ENCODE results near the gene ZFP69B.
"Not testable (repeated sequence)": the region's sequence is repeated elsewhere in the genome, so short reads cannot be mapped to it uniquely, and the experiment has no call there.

Gene ZFP69B

DNA sequence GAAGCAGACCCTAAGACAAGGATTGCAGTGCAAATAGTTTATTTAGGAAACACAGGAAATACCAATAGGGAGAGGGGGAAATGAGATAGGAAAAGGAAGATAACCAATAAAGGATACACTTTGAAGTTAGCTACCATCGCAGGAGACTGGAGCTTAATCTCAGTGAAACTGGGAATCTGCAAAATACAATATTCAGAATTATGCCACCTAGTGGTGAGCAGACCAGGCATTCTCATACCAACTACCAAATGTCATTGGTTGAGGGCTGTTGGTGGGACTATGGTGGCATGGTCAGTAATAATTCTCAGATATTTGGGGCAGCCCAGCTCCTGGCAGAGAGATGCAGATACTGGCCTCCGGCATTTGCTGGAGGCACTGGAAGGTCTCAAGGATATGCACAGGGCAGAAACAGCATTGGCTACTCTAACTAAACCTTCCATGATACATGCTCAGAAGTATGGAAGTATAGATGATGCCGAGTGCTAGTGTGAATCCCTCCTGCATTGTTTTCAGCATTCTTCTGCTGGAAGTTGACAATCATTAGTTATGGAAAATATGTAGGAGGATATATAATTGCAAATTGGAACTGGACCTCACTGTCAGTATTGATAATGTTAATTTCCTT lies 11.8 kb upstream of the ZFP69B start:
- no peak for DNase-seq

DNA sequence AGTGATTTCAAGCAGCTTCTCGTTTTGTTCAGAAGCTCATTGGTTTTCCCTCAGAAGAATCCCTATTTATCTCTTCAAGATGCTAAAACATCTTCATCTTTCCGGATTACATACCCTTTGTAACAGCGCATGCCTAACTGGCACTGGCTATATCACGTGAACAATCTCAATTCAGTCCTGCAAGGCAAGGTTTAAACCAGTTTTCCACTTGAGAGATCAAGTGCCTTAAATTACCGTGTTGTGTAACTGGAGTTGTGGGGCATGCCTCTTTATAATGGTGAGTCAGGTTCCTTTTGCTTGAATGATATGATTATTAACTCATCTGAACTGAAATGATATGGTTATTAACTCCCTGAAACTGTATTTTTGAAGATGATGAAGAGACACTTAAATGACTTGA lies 11.0 kb upstream of the ZFP69B start:
- no peak for DNase-seq

DNA sequence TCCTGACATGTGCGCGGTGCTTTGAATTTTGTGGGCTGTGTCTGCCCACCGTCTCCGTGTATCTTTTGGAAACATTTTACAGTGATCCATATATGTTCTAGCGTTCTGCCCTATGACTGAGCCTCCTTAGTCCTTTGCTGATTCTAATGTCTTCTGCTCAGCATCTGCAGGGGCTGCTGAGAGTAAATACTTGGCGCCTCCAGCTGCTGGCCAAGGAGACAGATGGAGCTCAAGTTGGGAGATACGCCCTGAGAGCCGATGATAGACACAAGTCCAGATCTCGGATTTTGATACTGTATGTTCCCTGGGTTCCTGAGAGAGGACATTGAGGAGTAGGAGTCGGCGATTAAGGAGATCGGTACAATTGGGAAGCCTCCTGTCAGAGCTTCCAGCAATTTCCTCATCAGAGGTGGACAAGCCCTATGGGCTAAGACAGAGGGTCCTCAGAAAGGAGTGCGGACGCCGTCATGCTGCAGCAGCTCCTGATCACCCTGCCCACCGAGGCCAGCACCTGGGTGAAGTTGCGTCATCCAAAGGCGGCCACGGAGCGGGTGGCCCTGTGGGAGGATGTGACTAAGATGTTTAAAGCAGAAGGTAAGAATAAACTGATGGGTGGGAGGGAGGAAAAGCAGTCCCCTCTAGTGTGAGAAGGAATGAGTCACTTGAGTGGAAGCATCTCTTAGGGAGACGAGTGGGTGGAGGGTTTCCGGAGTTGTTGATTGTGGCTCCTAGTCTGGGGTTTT lies 390 bp downstream of the ZFP69B start:
- DNase-seq = no peak

DNA sequence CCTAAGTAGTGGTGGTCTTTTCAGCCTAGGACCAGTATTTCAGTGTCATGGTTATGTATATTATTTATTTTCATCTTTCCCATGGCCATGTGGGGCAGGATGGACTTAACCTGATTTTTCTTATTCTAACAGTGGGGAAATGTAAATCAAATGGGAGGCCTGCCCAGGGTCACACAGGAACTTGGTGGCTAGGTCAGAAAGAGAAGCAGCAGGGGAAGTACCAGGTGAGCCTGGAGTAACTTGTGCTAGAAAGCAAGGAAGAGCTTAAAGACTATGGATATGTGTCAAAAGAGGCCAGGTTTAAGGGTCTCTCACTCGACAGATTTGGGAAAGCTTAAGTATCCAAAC lies 936 bp downstream of the ZFP69B start:
- DNase-seq = no peak

DNA sequence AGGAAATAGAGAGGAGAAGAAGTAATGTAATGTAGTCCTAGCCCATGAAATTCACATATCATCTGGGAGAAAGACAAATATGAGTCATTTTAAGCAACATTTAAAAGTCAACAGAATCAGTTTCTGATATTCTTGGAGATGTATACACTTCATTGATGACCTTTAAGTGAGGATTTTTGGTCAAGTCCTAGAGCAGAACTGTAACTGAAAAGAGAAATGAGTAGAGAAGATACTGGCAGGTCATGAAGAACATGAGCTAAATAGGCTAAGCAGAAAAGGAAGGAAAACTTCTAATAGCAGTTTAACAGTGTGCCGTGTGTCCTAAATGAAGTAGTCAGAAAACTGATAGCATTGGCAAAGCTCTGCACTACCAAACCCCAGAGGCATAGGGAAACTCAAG lies 4.6 kb downstream of the ZFP69B start:
- DNase-seq = no peak

DNA sequence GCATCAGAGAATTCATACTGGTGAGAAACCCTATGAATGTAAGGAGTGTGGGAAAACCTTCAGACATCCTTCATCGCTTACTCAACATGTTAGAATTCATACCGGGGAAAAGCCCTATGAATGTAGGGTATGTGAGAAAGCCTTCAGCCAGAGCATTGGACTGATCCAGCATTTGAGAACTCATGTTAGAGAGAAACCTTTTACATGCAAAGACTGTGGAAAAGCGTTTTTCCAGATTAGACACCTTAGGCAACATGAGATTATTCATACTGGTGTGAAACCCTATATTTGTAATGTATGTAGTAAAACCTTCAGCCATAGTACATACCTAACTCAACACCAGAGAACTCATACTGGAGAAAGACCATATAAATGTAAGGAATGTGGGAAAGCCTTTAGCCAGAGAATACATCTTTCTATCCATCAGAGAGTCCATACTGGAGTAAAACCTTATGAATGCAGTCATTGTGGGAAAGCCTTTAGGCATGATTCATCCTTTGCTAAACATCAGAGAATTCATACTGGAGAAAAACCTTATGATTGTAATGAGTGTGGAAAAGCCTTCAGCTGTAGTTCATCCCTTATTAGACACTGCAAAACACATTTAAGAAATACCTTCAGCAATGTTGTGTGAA lies 12.8 kb downstream of the ZFP69B start:
- DNase-seq = no peak

DNA sequence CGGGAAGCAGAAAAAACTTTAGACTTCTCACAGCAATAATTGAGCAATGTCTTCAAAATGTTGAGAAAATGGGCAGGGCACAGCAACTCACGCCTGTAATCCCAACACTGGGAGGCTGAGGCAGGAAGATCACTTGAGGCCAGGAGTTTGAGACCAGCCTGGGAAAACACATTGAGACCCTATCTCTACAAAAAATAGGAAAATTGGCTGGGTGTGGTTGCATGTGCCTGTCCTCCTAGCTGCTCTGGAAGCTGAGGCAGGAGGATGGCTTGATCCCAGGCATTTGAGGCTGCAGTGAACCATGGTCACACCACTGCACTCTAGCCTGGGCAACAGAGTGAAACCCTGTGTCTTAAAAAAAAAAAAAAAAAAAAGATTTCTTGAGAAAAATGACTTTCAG lies 19.1 kb downstream of the ZFP69B start:
- DNase-seq = no peak

DNA sequence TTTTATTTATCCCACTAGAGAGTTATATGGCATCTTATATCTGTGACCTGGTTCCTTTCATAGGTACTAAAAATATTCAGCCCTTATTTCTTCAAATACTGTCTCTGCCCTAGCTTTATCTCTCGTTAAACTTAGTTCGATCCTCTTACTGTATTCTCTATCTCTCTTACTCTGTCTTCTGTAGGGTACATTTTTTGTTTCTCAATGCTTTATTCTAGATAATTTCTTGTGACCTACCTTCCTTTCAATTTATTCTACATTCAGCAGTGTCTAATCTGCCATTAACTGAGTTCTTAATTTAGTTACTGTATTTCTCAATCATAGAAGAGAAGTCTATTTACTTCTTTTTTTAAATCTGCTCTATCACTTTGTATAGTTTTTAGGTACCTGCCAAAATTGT lies 25.0 kb downstream of the ZFP69B start:
- no peak for DNase-seq

DNA sequence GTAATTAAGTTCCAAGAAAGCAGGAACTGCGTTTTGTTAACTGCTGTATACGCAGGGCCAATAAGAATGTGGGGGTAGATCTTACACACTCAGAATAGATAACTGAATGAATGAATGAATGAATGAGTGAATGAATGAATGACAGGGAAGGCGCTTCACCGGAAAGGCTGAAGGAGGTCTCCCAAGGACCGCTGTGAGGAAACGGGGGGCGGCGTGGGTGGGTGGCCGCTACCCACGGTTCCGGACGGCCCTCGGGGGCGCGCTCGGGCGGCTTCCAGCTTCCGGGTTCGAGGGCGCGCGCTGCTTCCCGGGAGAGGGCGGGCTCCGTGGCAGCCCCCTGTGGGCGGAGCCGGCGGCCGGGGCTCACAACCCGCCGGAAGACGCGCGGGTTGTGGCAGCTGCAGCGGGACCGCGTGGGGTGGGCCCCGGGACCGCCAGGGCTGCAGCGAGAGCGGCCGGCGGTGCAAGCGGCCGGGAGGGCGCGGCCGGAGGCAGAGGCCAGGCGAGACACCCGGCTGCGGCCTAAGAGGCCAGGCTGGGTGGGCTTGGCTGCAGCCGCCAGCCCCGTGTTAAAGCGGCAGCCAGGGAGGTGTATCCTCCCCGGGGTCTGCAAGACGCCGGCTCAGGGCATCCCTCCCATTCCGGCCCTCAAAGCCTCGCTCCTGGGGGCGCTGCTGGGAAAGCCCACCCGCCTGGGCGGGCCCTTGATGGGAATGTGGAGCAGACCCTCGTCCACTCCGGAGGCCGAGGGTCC lies 26.8 kb downstream of the ZFP69B start, which contains the start of gene ZFP69:
ZFP69 (plus strand) TSS at position 367 of the 754 bp plus-strand sequence. CDS start 2,072 bp downstream, outside the sequence.
- DNase-seq = no peak

DNA sequence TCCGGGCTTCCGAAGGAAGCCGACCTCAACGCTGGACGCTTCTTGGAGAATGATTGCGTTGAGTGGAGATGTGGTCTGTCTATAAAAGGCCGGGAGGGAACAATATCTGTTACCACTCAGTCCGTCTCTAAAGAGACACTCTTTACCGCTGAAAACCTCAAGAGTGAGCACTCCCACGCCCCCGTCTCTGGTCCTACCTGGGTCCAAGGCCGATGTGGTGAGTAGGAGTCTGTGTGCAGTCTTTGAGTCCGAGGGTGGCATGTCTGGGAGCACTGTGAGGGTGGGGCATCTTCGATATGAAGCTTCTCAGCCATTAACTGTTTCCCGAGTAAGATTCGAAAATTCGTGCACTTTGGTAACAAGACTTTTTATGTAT lies 27.4 kb downstream of the ZFP69B start:
- DNase-seq = no peak

DNA sequence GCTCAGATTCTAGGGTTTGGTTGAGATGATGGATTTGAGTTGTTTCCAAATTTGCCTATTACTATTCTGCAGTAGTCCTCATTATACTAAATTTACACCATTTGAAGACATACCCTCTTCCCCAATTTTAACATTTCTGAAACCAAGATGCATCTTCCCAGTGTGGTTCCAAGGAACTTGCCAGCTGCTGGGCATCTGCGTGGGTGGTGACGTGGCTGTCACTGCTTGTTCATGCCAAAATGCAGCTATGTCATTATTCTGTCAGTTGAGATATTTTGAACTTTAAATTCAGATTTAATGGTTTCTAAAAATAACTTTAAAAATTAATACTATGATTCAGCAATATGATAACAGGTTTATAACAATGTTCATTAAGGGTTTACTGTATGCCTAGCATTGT lies 28.0 kb downstream of the ZFP69B start:
- DNase-seq = no peak

DNA sequence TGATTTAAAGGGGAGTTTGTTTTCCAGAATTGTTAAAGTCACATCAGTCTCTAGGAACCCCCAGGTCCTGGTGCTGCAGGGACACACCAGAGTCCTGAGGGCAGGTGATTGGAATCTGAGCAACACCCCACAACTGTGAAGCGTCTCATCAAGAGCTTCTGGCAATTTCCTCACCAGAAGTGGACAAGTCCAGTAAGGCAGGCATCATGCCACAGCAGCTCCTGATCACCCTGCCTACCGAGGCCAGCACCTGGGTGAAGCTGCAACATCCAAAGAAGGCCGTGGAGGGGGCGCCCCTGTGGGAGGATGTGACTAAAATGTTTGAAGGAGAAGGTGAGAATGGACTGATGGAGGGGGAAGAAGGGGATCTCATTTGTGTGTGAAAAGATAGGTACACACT lies 28.9 kb downstream of the ZFP69B start:
- DNase-seq = no peak

DNA sequence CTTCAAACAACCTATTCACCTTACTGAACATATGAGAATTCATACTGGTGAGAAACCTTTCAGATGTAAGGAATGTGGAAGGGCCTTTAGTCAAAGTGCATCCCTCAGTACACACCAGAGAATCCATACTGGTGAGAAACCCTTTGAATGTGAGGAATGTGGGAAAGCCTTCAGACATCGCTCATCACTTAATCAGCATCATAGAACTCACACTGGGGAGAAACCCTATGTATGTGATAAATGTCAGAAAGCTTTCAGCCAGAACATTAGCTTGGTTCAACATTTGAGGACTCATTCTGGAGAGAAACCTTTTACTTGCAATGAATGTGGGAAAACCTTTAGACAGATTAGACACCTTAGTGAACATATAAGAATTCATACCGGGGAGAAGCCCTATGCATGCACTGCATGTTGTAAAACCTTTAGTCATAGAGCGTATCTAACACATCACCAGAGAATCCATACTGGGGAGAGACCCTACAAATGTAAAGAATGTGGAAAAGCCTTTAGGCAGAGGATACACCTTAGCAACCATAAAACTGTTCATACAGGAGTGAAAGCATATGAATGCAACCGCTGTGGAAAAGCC lies 45.1 kb downstream of the ZFP69B start:
- no peak for DNase-seq

DNA sequence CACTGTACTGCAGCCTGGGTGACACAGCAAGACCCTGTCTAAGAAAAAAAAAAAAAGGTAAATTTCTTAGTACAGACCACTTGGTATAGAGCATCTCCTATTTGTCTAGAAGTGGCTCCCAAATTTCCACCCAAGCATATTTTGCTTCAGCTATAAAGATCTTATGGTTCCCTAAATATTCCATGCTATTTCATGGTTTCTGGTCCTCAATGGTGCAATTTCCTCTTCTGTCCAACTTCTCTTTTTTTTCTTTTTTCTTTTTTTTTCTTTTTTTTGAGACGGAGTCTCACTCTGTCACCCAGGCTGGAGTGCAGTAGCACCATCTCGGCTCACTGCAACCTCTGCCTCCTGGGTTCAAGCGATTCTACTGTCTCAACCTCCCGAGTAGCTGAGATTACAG lies 52.4 kb downstream of the ZFP69B start:
- DNase-seq = not testable (repeated sequence)

DNA sequence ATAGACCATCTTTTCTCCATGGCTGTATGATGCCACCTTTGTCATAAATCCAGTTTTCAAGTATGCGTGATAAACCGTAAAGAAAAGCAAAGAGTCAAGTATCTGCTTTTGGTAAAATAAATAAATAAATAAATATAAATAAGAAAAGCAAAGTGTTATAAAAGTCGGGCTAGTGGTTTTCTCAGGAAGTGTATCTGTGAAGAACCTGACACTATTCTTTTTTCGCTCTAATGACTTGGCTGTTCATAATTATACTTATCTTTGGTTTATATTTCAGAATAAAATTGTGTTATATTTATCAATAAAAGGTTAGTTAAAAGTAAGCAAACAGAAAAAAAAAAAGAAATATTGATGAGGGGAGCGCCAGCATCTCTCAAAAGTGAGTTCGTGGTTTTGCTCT lies 57.7 kb downstream of the ZFP69B start:
- DNase-seq = no peak

DNA sequence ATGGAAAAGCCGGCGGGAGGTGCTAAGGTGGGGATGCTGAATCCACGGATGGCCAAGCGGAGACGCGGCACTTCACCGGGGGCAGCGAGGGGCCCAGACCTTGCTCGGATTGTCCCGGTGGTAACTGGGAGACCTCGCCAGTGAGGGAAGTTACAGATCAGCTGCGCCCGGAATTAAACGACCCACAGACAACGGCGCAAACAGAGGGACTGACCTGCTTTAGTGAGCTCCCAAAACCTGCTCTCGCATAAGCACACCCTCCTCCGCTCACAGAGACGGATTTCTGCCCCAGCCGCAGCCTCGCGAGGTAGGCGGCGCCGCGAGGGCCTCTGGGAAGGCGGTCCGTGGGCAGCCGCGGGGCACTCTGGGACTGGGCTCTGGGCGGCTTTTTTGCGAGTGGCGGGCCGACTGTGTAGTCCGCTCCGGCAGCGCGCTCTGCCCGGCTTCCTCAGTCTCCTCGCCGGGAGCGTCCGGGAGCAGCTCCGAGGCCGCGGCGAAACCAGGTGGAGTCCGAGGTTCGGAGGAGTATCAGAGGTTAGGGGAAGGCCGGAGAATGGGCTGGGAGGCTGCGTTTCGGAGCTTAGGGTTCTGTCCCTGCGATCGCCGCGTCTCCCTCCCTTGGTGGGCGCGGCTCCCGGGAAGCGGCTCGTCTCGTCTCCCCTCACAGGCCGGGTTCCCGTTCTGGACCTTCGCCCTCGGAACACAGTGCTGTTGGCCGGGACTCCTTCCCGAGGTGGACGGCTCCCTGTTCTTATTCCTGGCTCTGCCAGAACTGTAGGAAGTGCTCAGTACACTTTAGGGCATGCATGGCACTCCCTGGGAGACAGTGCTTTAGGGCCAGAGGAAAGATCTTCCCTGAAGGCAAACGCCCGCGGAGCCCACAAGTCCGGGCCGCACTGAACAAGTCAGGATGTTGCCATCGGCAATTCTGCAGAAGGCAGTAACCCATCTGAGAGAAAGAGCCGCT lies 58.4 kb downstream of the ZFP69B start, which contains the start of gene EXO5:
EXO5 (plus strand) TSS at position 393 of the 967 bp plus-strand sequence. CDS start 5,778 bp downstream, outside the sequence.
- DNase-seq = peak; percentile 68

Data from amniotic stem cell (primary cell).